ENCODE data around the gene CCDC175.

Gene CCDC175

DNA sequence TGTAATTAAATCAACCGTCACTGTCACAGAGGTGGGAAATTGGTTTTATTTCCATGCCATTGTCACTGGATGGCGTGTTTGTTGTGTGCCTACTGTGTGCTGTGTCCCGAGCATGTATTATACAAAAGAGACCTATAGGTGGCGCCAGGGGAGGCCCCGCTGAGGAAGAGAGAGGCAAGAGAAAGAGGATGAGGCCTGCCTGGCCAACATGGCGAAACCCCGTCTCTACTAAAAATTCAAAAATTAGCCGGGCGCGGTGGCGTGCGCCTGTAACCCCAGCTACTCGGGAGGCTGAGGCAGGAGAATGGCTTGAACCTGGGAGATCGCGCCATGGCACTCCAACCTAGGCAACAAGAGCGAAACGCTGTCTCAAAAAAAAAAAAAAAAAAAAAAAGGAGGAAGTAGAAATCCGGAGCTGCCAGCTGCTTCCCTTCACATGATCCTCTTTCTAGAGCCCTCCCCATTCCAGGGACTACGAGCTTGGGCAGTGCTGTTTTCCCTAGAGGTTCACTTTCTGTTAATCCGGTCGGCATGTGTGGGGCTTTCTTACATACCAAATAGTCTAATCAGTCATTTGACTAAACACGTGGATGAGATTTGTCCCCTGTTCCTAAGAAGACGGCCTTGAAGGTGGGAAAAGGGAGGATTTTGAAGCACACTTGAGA lies 6.4 kb upstream of the CCDC175 start:
- no peaks in the 10 kb centered on the region for H3K27me3 ChIP-seq (ENCODE audit: control insufficient read depth, insufficient read depth, low read length)
- H3K36me3 ChIP-seq (ENCODE audit: control insufficient read depth, insufficient read depth, low read length): no peaks in the 10 kb centered on the region
- H3K9me3 ChIP-seq (ENCODE audit: control insufficient read depth, insufficient read depth, low read length): no peaks in the 10 kb centered on the region
- no peak overlapping the region for H3K9ac ChIP-seq (ENCODE audit: low read depth, low read length)
- H3K4me3 ChIP-seq (ENCODE audit: low read depth, low read length): no peak overlapping the region
- no peak overlapping the region for H3K27ac ChIP-seq (ENCODE audit: low read depth, low read length)
- 0 out of 2 replicates have a peak, but pooled peaks cover 5% of the 10 kb centered on the region for H3K4me1 ChIP-seq (ENCODE audit: control insufficient read depth, insufficient read depth, low read length)

DNA sequence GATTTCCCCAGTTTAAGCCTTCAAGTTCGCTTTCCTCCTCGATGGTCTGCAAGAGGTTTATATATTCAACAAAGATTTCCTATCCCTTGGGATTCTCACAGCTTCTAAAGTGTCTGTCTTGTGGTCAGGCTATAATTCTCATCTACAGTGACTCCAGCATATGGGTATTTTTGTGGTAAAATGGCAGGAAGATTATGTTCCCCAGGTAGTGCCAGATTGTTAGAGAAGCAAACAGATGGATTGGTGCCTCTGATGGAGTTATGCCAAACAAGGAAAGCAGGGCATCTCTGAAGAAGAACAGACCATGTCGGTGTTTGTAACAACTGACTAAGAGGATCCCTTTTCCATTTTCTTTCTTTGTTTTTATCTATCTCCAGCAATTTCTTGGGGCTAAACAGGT lies 5.5 kb upstream of the CCDC175 start:
- H3K27ac ChIP-seq (ENCODE audit: low read depth, low read length): no peak overlapping the region
- H3K9ac ChIP-seq (ENCODE audit: low read depth, low read length): no peak overlapping the region
- no peaks in the 10 kb centered on the region for H3K36me3 ChIP-seq (ENCODE audit: control insufficient read depth, insufficient read depth, low read length)
- no peak overlapping the region for H3K4me3 ChIP-seq (ENCODE audit: low read depth, low read length)
- H3K4me1 ChIP-seq (ENCODE audit: control insufficient read depth, insufficient read depth, low read length): 0 out of 2 replicates have a peak, but pooled peaks cover 5% of the 10 kb centered on the region
- no peaks in the 10 kb centered on the region for H3K9me3 ChIP-seq (ENCODE audit: control insufficient read depth, insufficient read depth, low read length)
- no peaks in the 10 kb centered on the region for H3K27me3 ChIP-seq (ENCODE audit: control insufficient read depth, insufficient read depth, low read length)

DNA sequence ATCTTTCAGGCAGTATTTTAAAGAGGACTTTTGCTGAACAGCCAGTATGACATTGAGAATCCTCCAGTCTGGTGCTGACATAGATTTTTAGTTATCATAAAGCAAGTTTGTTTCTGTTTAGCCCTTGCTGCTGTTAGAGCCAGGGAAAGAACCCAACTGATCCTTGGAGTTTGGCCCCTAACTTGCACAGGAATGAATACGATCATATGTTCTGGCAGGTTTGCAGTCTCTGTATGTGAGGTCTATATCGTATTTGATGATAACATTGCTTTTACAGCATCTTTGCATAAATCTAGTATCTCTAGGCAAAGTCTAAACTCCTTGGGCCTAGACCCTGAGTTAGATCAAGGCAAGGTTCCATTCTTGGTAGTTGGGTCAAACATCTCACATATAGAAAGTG lies 4.3 kb upstream of the CCDC175 start:
- Histone ChIP-seq H3K4me3 (ENCODE audit: low read depth, low read length) (no peak overlapping the region), H3K4me1 (ENCODE audit: control insufficient read depth, insufficient read depth, low read length) (0 out of 2 replicates have a peak, but pooled peaks cover 5% of the 10 kb centered on the region), H3K36me3 (ENCODE audit: control insufficient read depth, insufficient read depth, low read length) (no peaks in the 10 kb centered on the region), H3K27me3 (ENCODE audit: control insufficient read depth, insufficient read depth, low read length) (no peaks in the 10 kb centered on the region), H3K9me3 (ENCODE audit: control insufficient read depth, insufficient read depth, low read length) (no peaks in the 10 kb centered on the region), H3K9ac (ENCODE audit: low read depth, low read length) (no peak overlapping the region), H3K27ac (ENCODE audit: low read depth, low read length) (no peak overlapping the region)

DNA sequence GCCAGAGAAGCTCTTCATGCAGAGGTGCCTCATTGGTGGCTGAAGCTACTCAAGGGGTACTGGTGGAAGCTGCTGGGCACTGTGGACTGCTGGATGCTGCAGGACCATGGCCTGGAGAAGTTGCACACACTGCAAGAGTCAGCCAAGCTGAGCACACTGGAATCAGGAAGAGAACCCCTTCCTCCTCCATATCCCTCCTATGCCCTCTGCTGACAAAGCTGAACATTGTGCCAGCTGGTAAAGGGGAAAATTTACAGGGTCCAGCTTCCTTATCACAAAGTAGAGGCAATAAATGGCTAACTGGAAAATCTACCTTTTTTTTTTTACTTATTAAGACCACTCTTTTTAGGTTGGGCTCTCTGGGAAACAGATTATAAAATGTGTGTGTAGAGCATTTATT lies 6.5 kb downstream of the CCDC175 start:
- Histone ChIP-seq H3K4me1 (ENCODE audit: control insufficient read depth, insufficient read depth, low read length) (peaks cover 16% of the 10 kb centered on the region), H3K27me3 (ENCODE audit: control insufficient read depth, insufficient read depth, low read length) (no peaks in the 10 kb centered on the region)

DNA sequence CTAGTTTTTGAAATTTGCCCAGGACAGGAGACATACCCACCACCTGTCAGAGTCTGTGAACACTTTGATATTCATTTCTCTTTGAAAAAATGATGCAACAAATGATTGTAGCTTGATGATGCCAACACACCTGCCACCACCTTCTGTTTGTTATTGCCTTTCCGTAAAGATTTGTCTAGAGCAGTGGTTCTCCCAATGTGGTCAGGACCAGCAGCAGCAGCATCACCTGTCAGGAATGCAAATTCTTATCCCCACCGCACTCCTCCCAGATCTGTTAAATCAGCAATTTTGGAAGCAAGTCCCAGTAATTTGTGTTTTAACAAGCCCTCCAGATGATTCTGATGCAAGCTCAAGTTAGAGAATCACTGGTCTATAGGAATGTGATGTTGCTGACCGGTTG lies 9.9 kb downstream of the CCDC175 start:
- no peaks in the 10 kb centered on the region for H3K9me3 ChIP-seq (ENCODE audit: control insufficient read depth, insufficient read depth, low read length)
- H3K4me1 ChIP-seq (ENCODE audit: control insufficient read depth, insufficient read depth, low read length): peaks cover 30% of the 10 kb centered on the region
- no peak overlapping the region for H3K4me3 ChIP-seq (ENCODE audit: low read depth, low read length)
- H3K27me3 ChIP-seq (ENCODE audit: control insufficient read depth, insufficient read depth, low read length): no peaks in the 10 kb centered on the region
- no peaks in the 10 kb centered on the region for H3K36me3 ChIP-seq (ENCODE audit: control insufficient read depth, insufficient read depth, low read length)
- no peak overlapping the region for H3K9ac ChIP-seq (ENCODE audit: low read depth, low read length)
- H3K27ac ChIP-seq (ENCODE audit: low read depth, low read length): peak overlapping the region; percentile 80

More for the DNA sequence above, 6.5 kb downstream of the CCDC175 start:
- H3K36me3 ChIP-seq (ENCODE audit: control insufficient read depth, insufficient read depth, low read length): no peaks in the 10 kb centered on the region
- H3K9me3 ChIP-seq (ENCODE audit: control insufficient read depth, insufficient read depth, low read length): no peaks in the 10 kb centered on the region
- no peak overlapping the region for H3K9ac ChIP-seq (ENCODE audit: low read depth, low read length)
- H3K4me3 ChIP-seq (ENCODE audit: low read depth, low read length): no peak overlapping the region
- H3K27ac ChIP-seq (ENCODE audit: low read depth, low read length): no peak overlapping the region

DNA sequence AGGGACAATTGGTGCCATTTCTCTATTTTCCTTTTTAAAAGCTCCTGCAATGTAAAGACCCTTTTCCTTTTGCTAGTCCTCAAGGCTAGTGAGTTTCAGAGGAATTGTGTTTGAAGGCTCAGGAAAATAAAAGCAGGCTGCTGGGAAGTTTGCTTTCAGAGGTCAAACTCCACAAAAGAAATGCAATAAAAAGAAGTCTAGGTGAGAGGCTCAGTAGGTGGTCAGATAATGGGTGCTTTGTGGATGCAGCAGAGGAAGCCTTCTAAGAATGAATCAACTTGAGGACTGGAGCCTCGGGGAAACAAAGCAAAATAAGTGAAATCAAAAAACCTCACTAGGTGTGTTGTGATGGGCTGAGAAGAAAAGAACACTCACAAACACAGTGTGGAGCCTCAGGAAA lies 10.3 kb downstream of the CCDC175 start:
- Histone ChIP-seq H3K4me1 (ENCODE audit: control insufficient read depth, insufficient read depth, low read length) (peaks cover 30% of the 10 kb centered on the region), H3K9ac (ENCODE audit: low read depth, low read length) (no peak overlapping the region)

DNA sequence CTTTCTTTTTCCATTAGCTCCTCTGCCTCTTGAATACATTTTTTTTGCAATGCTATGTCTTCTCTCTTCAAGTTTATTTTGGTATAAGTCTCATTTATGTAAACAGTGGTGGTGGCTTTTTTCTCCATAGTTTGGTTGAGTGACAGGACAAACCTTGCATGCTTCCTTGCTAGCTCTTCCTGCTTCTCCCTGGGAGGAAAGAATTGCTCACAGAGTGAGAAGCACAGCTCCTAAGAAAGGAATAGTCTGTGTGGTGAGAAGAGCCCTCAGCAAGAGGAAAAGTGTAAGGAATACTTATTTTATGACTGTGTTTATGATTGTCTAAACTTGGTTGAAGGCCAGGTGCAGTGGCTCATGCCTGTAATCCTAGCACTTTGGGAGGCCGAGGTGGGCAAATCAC lies 11.5 kb downstream of the CCDC175 start:
- no peaks in the 10 kb centered on the region for H3K27me3 ChIP-seq (ENCODE audit: control insufficient read depth, insufficient read depth, low read length)
- H3K27ac ChIP-seq (ENCODE audit: low read depth, low read length): no peak overlapping the region
- peaks cover 30% of the 10 kb centered on the region for H3K4me1 ChIP-seq (ENCODE audit: control insufficient read depth, insufficient read depth, low read length)

More for the DNA sequence above, 10.3 kb downstream of the CCDC175 start:
- Histone ChIP-seq H3K27ac (ENCODE audit: low read depth, low read length) (peak overlapping the region; percentile 80), H3K36me3 (ENCODE audit: control insufficient read depth, insufficient read depth, low read length) (no peaks in the 10 kb centered on the region), H3K27me3 (ENCODE audit: control insufficient read depth, insufficient read depth, low read length) (no peaks in the 10 kb centered on the region), H3K9me3 (ENCODE audit: control insufficient read depth, insufficient read depth, low read length) (no peaks in the 10 kb centered on the region), H3K4me3 (ENCODE audit: low read depth, low read length) (no peak overlapping the region)

DNA sequence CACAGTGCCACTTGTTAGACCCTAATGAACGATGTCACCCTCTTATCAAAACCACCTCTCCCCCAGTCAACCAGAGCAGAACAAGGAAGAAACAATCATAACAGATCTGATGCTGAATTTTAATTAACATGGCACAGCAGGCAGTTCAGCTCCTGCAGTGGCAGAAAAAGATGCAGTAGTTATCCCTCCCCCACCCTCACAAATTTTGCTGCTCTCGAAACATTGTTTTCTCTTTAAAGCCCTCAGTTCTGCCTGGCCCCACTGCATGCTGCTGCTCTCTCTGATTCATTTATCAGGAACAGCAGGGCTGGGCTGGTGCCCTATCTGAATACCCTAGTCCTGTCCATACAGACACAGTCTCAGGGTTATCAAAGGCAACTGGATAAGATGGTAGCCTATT lies 12.2 kb downstream of the CCDC175 start:
- no peak overlapping the region for H3K9ac ChIP-seq (ENCODE audit: low read depth, low read length)
- no peaks in the 10 kb centered on the region for H3K36me3 ChIP-seq (ENCODE audit: control insufficient read depth, insufficient read depth, low read length)
- no peaks in the 10 kb centered on the region for H3K27me3 ChIP-seq (ENCODE audit: control insufficient read depth, insufficient read depth, low read length)
- no peaks in the 10 kb centered on the region for H3K9me3 ChIP-seq (ENCODE audit: control insufficient read depth, insufficient read depth, low read length)
- H3K27ac ChIP-seq (ENCODE audit: low read depth, low read length): peak overlapping the region; percentile 23
- H3K4me1 ChIP-seq (ENCODE audit: control insufficient read depth, insufficient read depth, low read length): peaks cover 30% of the 10 kb centered on the region
- no peak overlapping the region for H3K4me3 ChIP-seq (ENCODE audit: low read depth, low read length)

More for the DNA sequence above, 11.5 kb downstream of the CCDC175 start:
- Histone ChIP-seq H3K9me3 (ENCODE audit: control insufficient read depth, insufficient read depth, low read length) (no peaks in the 10 kb centered on the region), H3K9ac (ENCODE audit: low read depth, low read length) (no peak overlapping the region), H3K4me3 (ENCODE audit: low read depth, low read length) (no peak overlapping the region), H3K36me3 (ENCODE audit: control insufficient read depth, insufficient read depth, low read length) (no peaks in the 10 kb centered on the region)

DNA sequence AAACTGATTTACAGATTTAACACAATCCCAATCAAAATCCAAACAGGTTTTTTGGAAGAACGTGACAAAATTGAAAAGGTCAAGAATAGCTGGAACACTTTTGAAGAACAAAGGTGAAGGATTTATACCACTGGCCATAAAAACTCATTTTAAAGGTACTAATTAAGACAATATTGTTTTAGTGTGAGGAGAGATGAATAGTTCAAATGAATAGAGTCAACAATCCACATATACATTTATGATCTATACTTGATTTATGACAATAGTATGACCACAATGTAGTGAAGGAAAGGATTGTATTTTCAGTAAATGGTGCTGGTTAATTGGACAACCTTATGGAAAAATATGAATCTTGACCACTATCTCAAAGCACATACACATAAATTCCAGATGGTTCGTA lies 29.3 kb downstream of the CCDC175 start:
- Histone ChIP-seq H3K36me3 (ENCODE audit: control insufficient read depth, insufficient read depth, low read length) (no peaks in the 10 kb centered on the region), H3K9ac (ENCODE audit: low read depth, low read length) (no peak overlapping the region), H3K4me1 (ENCODE audit: control insufficient read depth, insufficient read depth, low read length) (no peaks in the 10 kb centered on the region), H3K4me3 (ENCODE audit: low read depth, low read length) (no peak overlapping the region), H3K27ac (ENCODE audit: low read depth, low read length) (no peak overlapping the region), H3K27me3 (ENCODE audit: control insufficient read depth, insufficient read depth, low read length) (no peaks in the 10 kb centered on the region), H3K9me3 (ENCODE audit: control insufficient read depth, insufficient read depth, low read length) (peaks cover 14% of the 10 kb centered on the region)

DNA sequence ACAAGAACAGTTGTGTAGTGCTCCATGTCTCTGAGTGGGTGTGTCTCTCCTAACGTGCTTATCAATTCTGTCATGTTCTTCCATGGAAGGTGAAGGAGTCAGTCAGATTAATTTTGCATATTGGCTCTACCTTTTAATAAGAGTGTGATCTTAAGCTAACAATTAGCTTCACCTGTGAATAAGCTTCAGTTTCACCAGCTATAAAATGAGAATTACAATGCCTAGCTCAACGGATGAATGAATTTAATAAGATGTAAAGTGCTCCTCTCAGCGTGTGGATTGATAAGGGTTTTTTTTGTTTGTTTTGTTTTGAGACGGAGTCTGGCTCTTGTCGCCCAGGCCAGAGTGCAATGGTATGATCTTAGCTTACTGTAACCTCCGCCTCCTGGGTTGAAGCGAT lies 32.7 kb downstream of the CCDC175 start:
- Histone ChIP-seq H3K9me3 (ENCODE audit: control insufficient read depth, insufficient read depth, low read length) (no peaks in the 10 kb centered on the region), H3K36me3 (ENCODE audit: control insufficient read depth, insufficient read depth, low read length) (no peaks in the 10 kb centered on the region), H3K4me3 (ENCODE audit: low read depth, low read length) (no peak overlapping the region), H3K27me3 (ENCODE audit: control insufficient read depth, insufficient read depth, low read length) (no peaks in the 10 kb centered on the region), H3K27ac (ENCODE audit: low read depth, low read length) (no peak overlapping the region), H3K9ac (ENCODE audit: low read depth, low read length) (no peak overlapping the region), H3K4me1 (ENCODE audit: control insufficient read depth, insufficient read depth, low read length) (no peaks in the 10 kb centered on the region)

DNA sequence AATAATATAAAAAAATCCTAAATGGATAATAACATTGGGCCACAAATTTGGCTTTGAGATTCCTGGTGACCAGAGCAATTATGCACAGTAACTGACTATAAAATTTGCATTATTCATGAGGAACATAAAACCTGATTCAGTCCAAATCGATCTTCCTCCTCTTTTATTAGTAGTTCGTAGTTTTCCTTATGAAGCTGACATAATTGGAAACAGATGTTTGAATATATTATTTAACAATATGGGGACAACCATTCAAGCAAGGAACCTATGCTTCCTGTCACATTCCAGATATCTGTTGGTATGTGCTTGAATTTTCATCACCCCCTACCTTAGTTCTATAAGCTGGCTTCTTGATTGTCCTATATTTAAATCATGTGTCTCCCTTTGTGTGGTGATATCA lies 34.9 kb downstream of the CCDC175 start:
- Histone ChIP-seq H3K36me3 (ENCODE audit: control insufficient read depth, insufficient read depth, low read length) (no peaks in the 10 kb centered on the region), H3K27me3 (ENCODE audit: control insufficient read depth, insufficient read depth, low read length) (no peaks in the 10 kb centered on the region), H3K27ac (ENCODE audit: low read depth, low read length) (no peak overlapping the region), H3K4me1 (ENCODE audit: control insufficient read depth, insufficient read depth, low read length) (no peaks in the 10 kb centered on the region), H3K4me3 (ENCODE audit: low read depth, low read length) (no peak overlapping the region), H3K9ac (ENCODE audit: low read depth, low read length) (no peak overlapping the region), H3K9me3 (ENCODE audit: control insufficient read depth, insufficient read depth, low read length) (no peaks in the 10 kb centered on the region)

Data from HUES48 (cell line).